GM12878 (cell line): Measurements from ENCODE around the gene NUDT17. TPM values are rescaled to one million over a fixed set of nuclear protein-coding genes. Genes with fewer than 3 reads are reported as not detected.

Experiments
- ATAC-seq: fragments of 200-7000 bp; cut with Tn5 transposase; 3 replicates; pipeline ENCODE4 v1.9.1; 2020; ENCODE audit warnings: mild to moderate bottlenecking, moderate library complexity
- BruUV-seq: library from RNA; stranded (reverse); fragments of 400-500 nt; replicated peaks from 2 replicates; lab custom pipeline; 2021; lab: Mats Ljungman, UMichigan
- CTCF ChIA-PET: fragments of 300-600 bp; sonication (Branson Sonifier 250); formaldehyde crosslinking; extraction: SDS; loops from one replicate; lab custom pipeline; 2021; ENCODE audit warnings: inconsistent platforms; lab: Yijun Ruan, JAX
- POLR2A ChIA-PET: fragments of 350-600 bp; formaldehyde crosslinking; extraction: SDS; loops from one replicate; lab custom pipeline; 2021; ENCODE audit warnings: inconsistent platforms; lab: Charles Lee
- RAD21 ChIA-PET: fragments of 300-600 bp; sonication (Branson Sonifier 250); formaldehyde crosslinking; loops from one replicate; lab custom pipeline; 2023; ENCODE audit warnings: antibody characterized with exemption; ENCODE audit not compliant: unreplicated experiment; lab: Charles Lee
- SMC1A ChIA-PET: fragments of 300-600 bp; sonication (Branson Sonifier 250); formaldehyde crosslinking; loops from one replicate; lab custom pipeline; 2023; ENCODE audit not compliant: unreplicated experiment, uncharacterized antibody; lab: Charles Lee
- DNase-seq: peaks from one replicate; pipeline ENCODE4 v3.0.0-alpha.2; 2011; ENCODE audit warnings: low read depth, low spot score
- FAIRE-seq: peaks from 3 replicates; lab custom pipeline; 2011; peaks lifted over from hg19 to GRCh38; lab: Jason Lieb, UNC
- H2AFZ ChIP-seq: 2 replicates; pipeline ENCODE4 v1.6.0; 2011; ENCODE audit warnings: low read depth, low read length, control low read depth; ENCODE audit not compliant: control insufficient read depth
- H3K27ac ChIP-seq: 2 replicates; pipeline ENCODE4 v1.5.1; 2011; ENCODE audit warnings: control low read depth; ENCODE audit not compliant: control insufficient read depth, insufficient read depth
- H3K27me3 ChIP-seq, 2 experiments: replicated peaks in 1 of 2; 2 replicates each; pipeline versions ENCODE4 v1.6.0 to v1.6.1; 2011; ENCODE audit warnings: low read length in 1 of 2; ENCODE audit not compliant: control insufficient read depth in 2 of 2, insufficient read depth in 2 of 2
- H3K36me3 ChIP-seq, 2 experiments: 2 replicates each; pipeline ENCODE4 v1.5.1; 2011; ENCODE audit warnings: low read length in 1 of 2; ENCODE audit not compliant: control insufficient read depth in 2 of 2, insufficient read depth in 2 of 2
- H3K4me1 ChIP-seq: 2 replicates; pipeline ENCODE4 v1.6.1; 2011; ENCODE audit warnings: mild to moderate bottlenecking, low read length, moderate library complexity, mixed read lengths; ENCODE audit not compliant: control insufficient read depth, insufficient read depth
- H3K4me2 ChIP-seq: 2 replicates; pipeline ENCODE4 v1.6.0; 2011; ENCODE audit warnings: control low read depth; ENCODE audit not compliant: control insufficient read depth, insufficient read depth
- H3K4me3 ChIP-seq: fragments of 200-600 bp; sonication (generic); 2 replicates; pipeline ENCODE4 v1.5.1; 2016
- H3K79me2 ChIP-seq: 2 replicates; pipeline ENCODE4 v1.6.0; 2011; ENCODE audit warnings: low read length; ENCODE audit not compliant: control insufficient read depth, insufficient read depth
- H3K9ac ChIP-seq: 2 replicates; pipeline ENCODE4 v1.8.0; 2011; ENCODE audit warnings: low read length, control low read depth, mixed read lengths; ENCODE audit not compliant: control insufficient read depth, insufficient read depth
- H3K9me3 ChIP-seq: replicated peaks from 3 replicates; pipeline ENCODE4 v1.5.1; 2011; ENCODE audit warnings: mild to moderate bottlenecking, low read length; ENCODE audit not compliant: control insufficient read depth, insufficient read depth
- H4K20me1 ChIP-seq: 2 replicates; pipeline ENCODE4 v1.6.0; 2011; ENCODE audit not compliant: control insufficient read depth, insufficient read depth
- E2F8 ChIP-seq: fragments of 450-650 bp; IDR thresholded peaks from 2 replicates; pipeline ENCODE4 v1.6.1; 2018; ENCODE audit warnings: mild to moderate bottlenecking, low read depth, moderate library complexity; ENCODE audit not compliant: partially characterized antibody
- SKIL ChIP-seq: fragments of 450-650 bp; IDR thresholded peaks from 2 replicates; pipeline ENCODE4 v1.6.1; 2017; ENCODE audit warnings: mild to moderate bottlenecking, low read depth, inconsistent platforms; ENCODE audit not compliant: poor library complexity, severe bottlenecking
- WGBS: methylation state at CpG from one replicate; pipeline ENCODE4 v1.1.6; 2016; ENCODE audit warnings: low lambda C conversion rate; ENCODE audit not compliant: insufficient replicate concordance, insufficient coverage; ENCODE audit errors: missing lambda C conversion rate; 5-methylcytosine and 5-hydroxymethylcytosine counted together
- in situ Hi-C: fragments of 300-500 bp; cut with MboI; formaldehyde crosslinking; loops from 9 replicates; pipeline ENCODE4 v1.14.3; 2018; ENCODE audit warnings: mixed read lengths
- intact Hi-C: fragments of 100-400 bp; cut with micrococcal nuclease; formaldehyde crosslinking; loops from one replicate; pipeline ENCODE4 v1.14.2; 2022; ENCODE audit not compliant: unreplicated experiment
- polyA plus RNA-seq, 11 experiments: library from polyadenylated mRNA; depleted of rRNA in 4 of 11; unstranded in 6 of 11; stranded (reverse) in 5 of 11; fragments of >200 nt; fragmentation: Nextera tagmentation in 4 of 11; fragmentation: Illumina TruSeq in 1 of 11; extraction: Ambion mirVana in 4 of 11; extraction: Trizol in 1 of 11; gene quantifications; 1 replicate in 1 of 11; 2 replicates in 10 of 11; pipeline versions ENCODE4 v1.2.1 to v1.2.3, GENCODE V29; 2011 to 2016; ENCODE audit warnings: inconsistent platforms in 2 of 11, missing spikeins in 2 of 11, low read depth in 1 of 11
- total RNA-seq, 4 experiments: library from RNA; depleted of rRNA in 3 of 4; stranded (reverse); fragments of >200 nt in 3 of 4; fragmentation: Illumina TruSeq in 1 of 4; extraction: Trizol in 1 of 4; gene quantifications; 2 replicates each; pipeline versions ENCODE4 v1.2.1 to v1.2.3, GENCODE V29; 2013 to 2021

Gene NUDT17
- total and polyA plus RNA-seq, 10 of the 15 experiments (the other 5 are each of a cell fraction or from before 2014, with no cell fraction given) = 1.2 to 4.7 (median 4.0) TPM

GRCh38 chr1:145891143-145891542 is 45.7 kb downstream of the NUDT17 start:
- H3K9ac ChIP-seq = no peak overlapping the region
- intact Hi-C loops = loop anchor here (1.0 kb wide), 1 partner anchor 122 kb away; no protein-coding TSS in a partner anchor
- SMC1A ChIA-PET = interaction anchor here (0.6 to 2.7 kb wide), 18 partner anchors 8 to 130 kb away, joined by 3 to 12 read pairs (median 4); partner anchors contain the start of genes HJV and PIAS3

More at GRCh38 chr1:145891143-145891542, 45.7 kb downstream of the NUDT17 start:
- no peaks in the 10 kb centered on the region for H3K9me3 ChIP-seq
- H3K4me1 ChIP-seq = no peaks in the 10 kb centered on the region
- H3K27me3 ChIP-seq = no peaks in the 10 kb centered on the region
- H2AFZ ChIP-seq = no peak overlapping the region
- in situ Hi-C loops = no loop called here
- WGBS = 17% methylated on average over 1 of the region's 1 CpG
- TF ChIP-seq SKIL (no peak), E2F8 (no peak)
- no TSS peak for BruUV-seq
- H3K79me2 ChIP-seq = no peaks in the 10 kb centered on the region
- RAD21 ChIA-PET = interaction anchor here (0.8 to 2.8 kb wide), 8 partner anchors 17 to 121 kb away, joined by 3 to 10 read pairs (median 6); partner anchors contain the start of genes LIX1L, NUDT17 and PIAS3
- CTCF ChIA-PET = interaction anchor here (0.8 to 5.9 kb wide), 24 partner anchors 8 to 141 kb away, joined by 3 to 66 read pairs (median 6); partner anchors contain the start of genes ANKRD34A, ITGA10, LIX1L and NUDT17
- no peak overlapping the region for H3K27ac ChIP-seq
- no peaks in the 10 kb centered on the region for H4K20me1 ChIP-seq
- ATAC-seq (no peak), DNase-seq (no peak), FAIRE-seq (no peak)
- no peak overlapping the region for H3K4me3 ChIP-seq
- H3K4me2 ChIP-seq = no peak overlapping the region
- H3K36me3 ChIP-seq = no peaks in the 10 kb centered on the region
- POLR2A ChIA-PET = interaction anchor here (1.0 kb wide), 1 partner anchor 31 kb away, joined by 3 read pairs; no protein-coding TSS in a partner anchor
